SK-N-SH treated with all-trans-retinoic acid at 6 μM for 48 hours (cell line): Measurements from ENCODE around the gene NPAT.

Source experiments
- CSDC2 ChIP-seq: fragments of 250-450 bp; sonication (Bioruptor Pico); IDR thresholded peaks from 2 replicates; pipeline ENCODE4 v1.5.0; 2020; ENCODE audit warnings: mild to moderate bottlenecking, moderate library complexity
- GLIS3 ChIP-seq: fragments of 250-450 bp; sonication (Bioruptor Pico); IDR thresholded peaks from 2 replicates; pipeline ENCODE4 v1.5.0; 2020; ENCODE audit warnings: mild to moderate bottlenecking, moderate library complexity
- PATZ1 ChIP-seq: fragments of 250-450 bp; sonication (Bioruptor Pico); IDR thresholded peaks from 2 replicates; pipeline ENCODE4 v1.8.0; 2020; ENCODE audit warnings: mild to moderate bottlenecking, moderate library complexity, borderline replicate concordance
- ZNF70 ChIP-seq: fragments of 450-650 bp; formaldehyde crosslinking; IDR thresholded peaks from 2 replicates; pipeline ENCODE4 v1.5.0; 2020; ENCODE audit warnings: mild to moderate bottlenecking, moderate library complexity

GRCh38 chr11:108239076-108239475, 16.6 kb upstream of the NPAT start:
- TF ChIP-seq PATZ1 (CRISPR knock-in tag) (no peak), ZNF70 (CRISPR knock-in tag) (no peak), GLIS3 (CRISPR knock-in tag) (no peak), CSDC2 (CRISPR knock-in tag) (no peak)
